ENCODE measurements around the gene TTC6.

DNA sequence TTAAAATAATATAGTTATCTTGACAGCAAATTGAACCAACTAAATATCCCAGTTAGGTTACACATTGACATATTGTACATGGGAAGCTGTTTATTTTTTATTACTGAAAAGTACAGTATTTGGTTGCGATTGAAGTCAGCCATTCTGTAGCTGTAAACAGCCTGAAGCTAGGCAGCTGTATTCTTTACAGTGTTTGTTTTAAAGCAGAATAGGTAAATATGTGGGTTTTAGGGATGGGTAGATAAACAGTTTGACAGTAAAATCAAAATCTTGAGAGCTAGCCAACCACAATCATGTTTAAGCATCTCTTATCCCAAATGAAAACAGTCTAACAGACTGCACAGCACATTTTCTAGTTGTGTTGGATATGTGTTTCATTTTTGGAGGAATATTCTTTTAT is 45.7 kb downstream of the TTC6 start:
- no peak for TF ChIP-seq EZH2 (IDR thresholded peaks at IDR 0.05; ENCODE audit: insufficient read depth, poor library complexity, severe bottlenecking)
- TF ChIP-seq EZH2phosphoT487 (IDR thresholded peaks at IDR 0.05; ENCODE audit: insufficient read depth, low read depth), result no peak
